Measurements from ENCODE around the gene SMDT1.

SMDT1 gene

GRCh38 chr22:42072606-42073330 is 6.7 kb upstream of the SMDT1 start:
- no peak overlapping the region for H3K9ac ChIP-seq (ENCODE audit: low read length)
- no peaks in the 10 kb centered on the region for H3K27me3 ChIP-seq (replicated peaks; ENCODE audit: control insufficient read depth, insufficient read depth, low read length)
- peaks cover 33% of the 10 kb centered on the region for H3K4me1 ChIP-seq (ENCODE audit: control insufficient read depth, insufficient read depth, low read length)
- no peaks in the 10 kb centered on the region for H3K9me3 ChIP-seq (ENCODE audit: control insufficient read depth, low read length)
- H3K4me3 ChIP-seq (ENCODE audit: low read length): no peak overlapping the region
- DNase-seq (ENCODE audit: low read depth): no peak
- H3K36me3 ChIP-seq (ENCODE audit: control insufficient read depth, insufficient read depth, low read length, severe bottlenecking): peaks cover 11% of the 10 kb centered on the region

GRCh38 chr22:42073621-42074041 is 5.9 kb upstream of the SMDT1 start:
- peaks cover 11% of the 10 kb centered on the region for H3K36me3 ChIP-seq (ENCODE audit: control insufficient read depth, insufficient read depth, low read length, severe bottlenecking)
- H3K9ac ChIP-seq (ENCODE audit: low read length): peak overlapping the region; percentile 95
- no peaks in the 10 kb centered on the region for H3K27me3 ChIP-seq (replicated peaks; ENCODE audit: control insufficient read depth, insufficient read depth, low read length)
- H3K9me3 ChIP-seq (ENCODE audit: control insufficient read depth, low read length): no peaks in the 10 kb centered on the region
- no peak for DNase-seq (ENCODE audit: low read depth)
- H3K4me3 ChIP-seq (ENCODE audit: low read length): peak overlapping the region; percentile 82
- H3K4me1 ChIP-seq (ENCODE audit: control insufficient read depth, insufficient read depth, low read length): peaks cover 41% of the 10 kb centered on the region

GRCh38 chr22:42074132-42074811 is 5.2 kb upstream of the SMDT1 start, which contains the start of gene PHETA2:
Gene PHETA2 (plus strand): TSS chr22:42074248. CDS start chr22:42077294, 3,046 bp downstream.
- Histone ChIP-seq H3K4me3 (ENCODE audit: low read length) (peak within 1 kb of the TSS; percentile 82), H3K27me3 (replicated peaks; ENCODE audit: control insufficient read depth, insufficient read depth, low read length) (no peaks in the 10 kb centered on the region), H3K36me3 (ENCODE audit: control insufficient read depth, insufficient read depth, low read length, severe bottlenecking) (peaks cover 11% of the 10 kb centered on the region), H3K9ac (ENCODE audit: low read length) (peak within 1 kb of the TSS; percentile 95), H3K9me3 (ENCODE audit: control insufficient read depth, low read length) (no peaks in the 10 kb centered on the region), H3K4me1 (ENCODE audit: control insufficient read depth, insufficient read depth, low read length) (peaks cover 47% of the 10 kb centered on the region)
- peak; percentile 75 for DNase-seq (ENCODE audit: low read depth)

- H3K36me3 ChIP-seq (ENCODE audit: control insufficient read depth, insufficient read depth, low read length, severe bottlenecking): peaks cover 11% of the 10 kb centered on the region
- peaks cover 42% of the 10 kb centered on the region for H3K4me1 ChIP-seq (ENCODE audit: control insufficient read depth, insufficient read depth, low read length)
- no peak for DNase-seq (ENCODE audit: low read depth)
- H3K9ac ChIP-seq (ENCODE audit: low read length): peak overlapping the region; percentile 95
- no peaks in the 10 kb centered on the region for H3K27me3 ChIP-seq (replicated peaks; ENCODE audit: control insufficient read depth, insufficient read depth, low read length)
- no peaks in the 10 kb centered on the region for H3K9me3 ChIP-seq (ENCODE audit: control insufficient read depth, low read length)
- peak overlapping the region; percentile 82 for H3K4me3 ChIP-seq (ENCODE audit: low read length)
Observed at GRCh38 chr22:42074846-42075676, 4.4 kb upstream of the SMDT1 start.

DNA sequence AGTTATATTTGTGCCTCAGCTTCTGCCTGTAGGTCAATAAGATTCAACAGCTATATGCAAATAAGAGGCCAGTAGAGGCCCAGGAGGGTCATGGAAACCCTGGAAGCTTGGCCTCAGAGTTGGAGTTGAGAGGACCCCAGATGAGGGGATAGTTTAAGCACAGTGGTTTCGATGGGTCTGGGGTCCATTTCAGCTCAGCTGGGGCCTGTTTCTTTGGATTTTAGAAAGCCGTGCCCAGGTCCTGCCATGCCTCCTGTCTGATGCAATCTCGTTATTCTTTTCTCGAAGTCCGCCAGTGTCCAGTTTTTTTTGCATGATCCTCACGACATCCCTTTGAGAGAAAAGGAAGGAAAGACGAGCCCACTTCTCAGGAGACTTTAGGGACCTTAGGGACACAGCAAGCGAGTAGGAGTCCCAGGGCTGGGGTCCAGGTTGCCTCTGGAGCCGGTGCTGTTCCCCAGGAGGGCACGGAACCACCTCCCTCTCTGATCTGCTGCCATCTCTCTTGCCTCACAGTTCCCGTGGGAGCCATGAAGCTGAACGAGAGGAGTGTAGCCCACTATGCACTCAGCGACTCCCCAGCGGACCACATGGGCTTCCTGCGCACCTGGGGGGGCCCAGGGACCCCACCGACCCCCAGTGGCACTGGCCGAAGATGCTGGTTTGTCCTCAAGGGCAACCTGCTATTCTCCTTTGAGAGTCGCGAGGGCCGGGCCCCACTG is 2.6 kb upstream of the SMDT1 start:
- Histone ChIP-seq H3K4me1 (ENCODE audit: control insufficient read depth, insufficient read depth, low read length) (peaks cover 37% of the 10 kb centered on the region), H3K36me3 (ENCODE audit: control insufficient read depth, insufficient read depth, low read length, severe bottlenecking) (peaks cover 11% of the 10 kb centered on the region), H3K4me3 (ENCODE audit: low read length) (no peak overlapping the region), H3K9ac (ENCODE audit: low read length) (no peak overlapping the region), H3K27me3 (replicated peaks; ENCODE audit: control insufficient read depth, insufficient read depth, low read length) (no peaks in the 10 kb centered on the region), H3K9me3 (ENCODE audit: control insufficient read depth, low read length) (no peaks in the 10 kb centered on the region)
- no peak for DNase-seq (ENCODE audit: low read depth)

DNA sequence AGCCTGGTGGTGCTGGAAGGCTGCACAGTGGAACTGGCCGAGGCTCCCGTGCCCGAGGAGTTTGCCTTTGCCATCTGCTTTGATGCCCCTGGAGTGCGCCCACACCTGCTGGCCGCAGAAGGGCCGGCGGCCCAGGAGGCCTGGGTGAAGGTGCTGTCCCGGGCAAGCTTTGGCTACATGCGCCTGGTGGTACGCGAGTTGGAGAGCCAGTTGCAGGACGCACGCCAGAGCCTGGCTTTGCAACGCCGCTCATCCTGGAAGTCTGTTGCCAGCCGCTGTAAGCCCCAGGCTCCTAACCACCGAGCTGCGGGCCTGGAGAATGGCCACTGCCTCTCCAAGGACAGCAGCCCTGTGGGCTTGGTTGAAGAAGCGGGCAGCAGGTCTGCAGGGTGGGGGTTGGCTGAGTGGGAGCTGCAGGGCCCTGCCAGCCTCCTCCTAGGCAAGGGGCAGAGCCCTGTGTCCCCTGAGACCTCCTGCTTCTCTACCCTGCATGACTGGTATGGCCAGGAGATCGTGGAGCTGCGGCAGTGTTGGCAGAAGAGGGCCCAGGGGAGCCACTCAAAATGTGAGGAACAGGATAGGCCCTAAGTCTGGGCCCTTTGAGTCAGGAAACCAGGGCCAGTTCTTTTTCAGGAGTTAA is 1.9 kb upstream of the SMDT1 start:
- peaks cover 14% of the 10 kb centered on the region for H3K36me3 ChIP-seq (ENCODE audit: control insufficient read depth, insufficient read depth, low read length, severe bottlenecking)
- peak overlapping the region; percentile 94 for H3K9ac ChIP-seq (ENCODE audit: low read length)
- H3K27me3 ChIP-seq (replicated peaks; ENCODE audit: control insufficient read depth, insufficient read depth, low read length): no peaks in the 10 kb centered on the region
- DNase-seq (ENCODE audit: low read depth): no peak
- H3K9me3 ChIP-seq (ENCODE audit: control insufficient read depth, low read length): no peaks in the 10 kb centered on the region
- H3K4me3 ChIP-seq (ENCODE audit: low read length): no peak overlapping the region
- H3K4me1 ChIP-seq (ENCODE audit: control insufficient read depth, insufficient read depth, low read length): peaks cover 37% of the 10 kb centered on the region

- no peaks in the 10 kb centered on the region for H3K27me3 ChIP-seq (replicated peaks; ENCODE audit: control insufficient read depth, insufficient read depth, low read length)
- H3K36me3 ChIP-seq (ENCODE audit: control insufficient read depth, insufficient read depth, low read length, severe bottlenecking): peaks cover 20% of the 10 kb centered on the region
- H3K4me3 ChIP-seq (ENCODE audit: low read length): peak overlapping the region; percentile 90
- peaks cover 32% of the 10 kb centered on the region for H3K4me1 ChIP-seq (ENCODE audit: control insufficient read depth, insufficient read depth, low read length)
- no peaks in the 10 kb centered on the region for H3K9me3 ChIP-seq (ENCODE audit: control insufficient read depth, low read length)
- H3K9ac ChIP-seq (ENCODE audit: low read length): peak overlapping the region; percentile 94
- peak; percentile 25 for DNase-seq (ENCODE audit: low read depth)
Observed at GRCh38 chr22:42078469-42079318, 806 bp upstream of the SMDT1 start.

DNA sequence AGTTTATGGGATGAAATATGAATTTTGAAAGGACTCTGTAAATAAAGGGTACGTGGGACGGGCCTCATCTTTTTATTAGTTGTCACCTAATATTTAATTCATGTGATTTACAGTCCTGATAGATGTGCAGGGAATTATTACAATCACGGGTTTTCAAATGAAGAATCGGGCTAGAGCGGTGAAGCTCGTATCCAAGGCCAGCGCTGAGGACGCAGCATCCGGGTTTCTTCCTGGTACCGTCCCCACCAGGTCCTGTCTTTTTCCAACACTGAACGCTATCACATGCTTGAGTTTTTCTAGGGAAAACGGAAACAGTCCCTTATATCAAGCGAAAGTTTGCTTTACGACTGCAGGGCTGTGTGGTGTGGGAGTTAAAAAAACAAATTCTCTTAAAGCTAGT is 787 bp downstream of the SMDT1 start:
- H3K9ac ChIP-seq (ENCODE audit: low read length): peak overlapping the region; percentile 94
- H3K36me3 ChIP-seq (ENCODE audit: control insufficient read depth, insufficient read depth, low read length, severe bottlenecking): peaks cover 34% of the 10 kb centered on the region
- H3K27me3 ChIP-seq (replicated peaks; ENCODE audit: control insufficient read depth, insufficient read depth, low read length): no peaks in the 10 kb centered on the region
- H3K9me3 ChIP-seq (ENCODE audit: control insufficient read depth, low read length): no peaks in the 10 kb centered on the region
- H3K4me3 ChIP-seq (ENCODE audit: low read length): peak overlapping the region; percentile 90
- peaks cover 23% of the 10 kb centered on the region for H3K4me1 ChIP-seq (ENCODE audit: control insufficient read depth, insufficient read depth, low read length)
- DNase-seq (ENCODE audit: low read depth): peak; percentile 72

DNA sequence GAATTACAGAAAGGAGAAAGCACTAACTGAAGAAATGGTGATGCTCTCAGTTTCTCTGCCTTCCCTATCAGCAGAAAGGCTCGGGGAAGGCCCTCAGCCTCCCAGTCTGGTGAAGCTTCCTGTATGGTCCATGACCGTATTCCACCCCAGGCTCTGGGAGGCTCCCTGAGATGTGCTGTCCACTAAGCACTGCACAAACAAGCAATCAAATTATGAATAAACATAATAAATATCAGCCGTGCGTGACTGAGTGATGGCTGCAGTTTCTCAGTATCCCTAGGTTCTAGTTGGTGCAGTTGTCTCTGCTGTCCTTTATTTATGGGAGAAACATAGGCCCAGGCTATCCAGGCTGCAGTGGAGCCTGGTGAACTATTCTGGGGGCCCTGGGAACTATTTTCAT is 3.6 kb downstream of the SMDT1 start:
- Histone ChIP-seq H3K9me3 (ENCODE audit: control insufficient read depth, low read length) (no peaks in the 10 kb centered on the region), H3K4me3 (ENCODE audit: low read length) (no peak overlapping the region), H3K4me1 (ENCODE audit: control insufficient read depth, insufficient read depth, low read length) (peaks cover 16% of the 10 kb centered on the region), H3K36me3 (ENCODE audit: control insufficient read depth, insufficient read depth, low read length, severe bottlenecking) (peaks cover 43% of the 10 kb centered on the region), H3K27me3 (replicated peaks; ENCODE audit: control insufficient read depth, insufficient read depth, low read length) (no peaks in the 10 kb centered on the region), H3K9ac (ENCODE audit: low read length) (no peak overlapping the region)
- no peak for DNase-seq (ENCODE audit: low read depth)

- Histone ChIP-seq H3K4me3 (ENCODE audit: low read length) (no peak overlapping the region), H3K9ac (ENCODE audit: low read length) (no peak overlapping the region), H3K4me1 (ENCODE audit: control insufficient read depth, insufficient read depth, low read length) (peaks cover 14% of the 10 kb centered on the region), H3K27me3 (replicated peaks; ENCODE audit: control insufficient read depth, insufficient read depth, low read length) (no peaks in the 10 kb centered on the region), H3K9me3 (ENCODE audit: control insufficient read depth, low read length) (no peaks in the 10 kb centered on the region), H3K36me3 (ENCODE audit: control insufficient read depth, insufficient read depth, low read length, severe bottlenecking) (peaks cover 43% of the 10 kb centered on the region)
- DNase-seq (ENCODE audit: low read depth): no peak
Observed at GRCh38 chr22:42084874-42085273, 5.4 kb downstream of the SMDT1 start.

Data from adipocyte (in vitro differentiated cells).